PC-3 (cell line): ENCODE data around the gene ARMC5.

Source experiments
- EZH2 ChIP-seq: fragments of 300-600 bp; sonication (generic); IDR thresholded peaks from one replicate; pipeline ENCODE4 v1.6.1; 2017; ENCODE audit warnings: antibody characterized with exemption, mild to moderate bottlenecking, low read length; ENCODE audit not compliant: unreplicated experiment
- EZH2phosphoT487 ChIP-seq: fragments of 300-600 bp; sonication (generic); IDR thresholded peaks from 2 replicates; pipeline ENCODE4 v1.6.1; 2018; ENCODE audit warnings: mild to moderate bottlenecking, antibody characterized with exemption, low read length, borderline replicate concordance
- TF ChIP-seq, protein P1 (sequence below): fragments of 300-600 bp; sonication (generic); conservative IDR thresholded peaks from 2 replicates; pipeline ENCODE4 v1.5.1; 2017; ENCODE audit warnings: antibody characterized with exemption, low read depth, mild to moderate bottlenecking, low read length

- TF ChIP-seq, protein P1, sequence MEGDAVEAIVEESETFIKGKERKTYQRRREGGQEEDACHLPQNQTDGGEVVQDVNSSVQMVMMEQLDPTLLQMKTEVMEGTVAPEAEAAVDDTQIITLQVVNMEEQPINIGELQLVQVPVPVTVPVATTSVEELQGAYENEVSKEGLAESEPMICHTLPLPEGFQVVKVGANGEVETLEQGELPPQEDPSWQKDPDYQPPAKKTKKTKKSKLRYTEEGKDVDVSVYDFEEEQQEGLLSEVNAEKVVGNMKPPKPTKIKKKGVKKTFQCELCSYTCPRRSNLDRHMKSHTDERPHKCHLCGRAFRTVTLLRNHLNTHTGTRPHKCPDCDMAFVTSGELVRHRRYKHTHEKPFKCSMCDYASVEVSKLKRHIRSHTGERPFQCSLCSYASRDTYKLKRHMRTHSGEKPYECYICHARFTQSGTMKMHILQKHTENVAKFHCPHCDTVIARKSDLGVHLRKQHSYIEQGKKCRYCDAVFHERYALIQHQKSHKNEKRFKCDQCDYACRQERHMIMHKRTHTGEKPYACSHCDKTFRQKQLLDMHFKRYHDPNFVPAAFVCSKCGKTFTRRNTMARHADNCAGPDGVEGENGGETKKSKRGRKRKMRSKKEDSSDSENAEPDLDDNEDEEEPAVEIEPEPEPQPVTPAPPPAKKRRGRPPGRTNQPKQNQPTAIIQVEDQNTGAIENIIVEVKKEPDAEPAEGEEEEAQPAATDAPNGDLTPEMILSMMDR, result no peak
- TF ChIP-seq EZH2, result no peak
- TF ChIP-seq EZH2phosphoT487, result no peak
Observed at GRCh38 chr16:31513884-31514283, 54.6 kb downstream of the ARMC5 start.
